ENCODE results near the gene ZFX.

The ZFX gene

DNA sequence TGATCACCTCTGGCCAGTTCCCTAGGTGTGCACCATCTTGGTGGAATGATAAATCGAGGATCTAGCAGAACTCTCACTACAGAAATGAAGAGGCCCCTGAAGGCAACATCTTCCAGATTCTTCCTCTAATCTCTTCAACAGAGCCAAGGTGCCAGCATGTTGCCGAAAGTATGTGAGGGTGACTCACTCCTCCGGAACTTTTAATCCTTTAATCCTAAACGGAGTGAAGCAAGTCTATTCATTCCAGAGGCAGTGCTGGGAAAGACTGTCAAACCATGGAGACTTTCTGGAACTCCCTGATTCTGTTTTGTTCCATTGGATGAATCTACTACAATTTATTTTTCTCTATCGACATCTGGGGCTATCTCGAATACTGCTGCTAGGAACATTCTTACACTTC is 95.7 kb downstream of the ZFX start:
- Histone ChIP-seq H2AFZ (ENCODE audit: insufficient read depth, low read length, poor library complexity) (no peak overlapping the region), H2BK120ac (ENCODE audit: insufficient read depth, low read length, poor library complexity) (no peak overlapping the region), H4K8ac (ENCODE audit: low read depth, low read length) (no peak overlapping the region), H2BK12ac (ENCODE audit: low read length) (no peak overlapping the region), H3K9ac (ENCODE audit: low read length) (no peak overlapping the region), H3K4ac (ENCODE audit: low read depth, low read length) (no peak overlapping the region), H3K79me2 (ENCODE audit: control insufficient read depth, insufficient read depth, low read length, poor library complexity) (no peaks in the 10 kb centered on the region), H2AK5ac (ENCODE audit: low read length) (no peak overlapping the region), H3K27ac (ENCODE audit: low read depth, low read length) (no peak overlapping the region), H3K27me3 (ENCODE audit: insufficient read depth, low read length) (no peaks in the 10 kb centered on the region), H3K79me1 (ENCODE audit: low read length) (no peaks in the 10 kb centered on the region), H2BK5ac (ENCODE audit: low read depth, low read length, poor library complexity) (no peak overlapping the region), H3K36me3 (ENCODE audit: control insufficient read depth in 1 of 2, insufficient read depth in 2 of 2, low read length in 2 of 2) (no peaks in the 10 kb centered on the region), H3K18ac (ENCODE audit: low read length) (no peak overlapping the region), H3K14ac (ENCODE audit: low read length) (no peak overlapping the region), H3K23ac (ENCODE audit: low read length) (no peak overlapping the region), H3K4me3 (ENCODE audit: low read depth, low read length) (no peak overlapping the region), H3K9me3 (ENCODE audit: insufficient read depth, low read depth, low read length) (no peaks in the 10 kb centered on the region), H4K91ac (ENCODE audit: low read depth, low read length) (no peak overlapping the region), H3K4me1 (ENCODE audit: control insufficient read depth in 1 of 2, insufficient read depth in 2 of 2, low read length in 2 of 2) (peaks cover 0 to 2% of the 10 kb centered on the region in 2 experiments), H3K4me2 (ENCODE audit: low read length) (no peak overlapping the region), H4K12ac (ENCODE audit: low read depth, low read length) (no peak overlapping the region)
- WGBS (ENCODE audit: extremely low coverage, insufficient coverage, insufficient read length) = no CpG with 5 or more reads among the region's 6 CpGs
- DNase-seq = peak; percentile 58 to 90

DNA sequence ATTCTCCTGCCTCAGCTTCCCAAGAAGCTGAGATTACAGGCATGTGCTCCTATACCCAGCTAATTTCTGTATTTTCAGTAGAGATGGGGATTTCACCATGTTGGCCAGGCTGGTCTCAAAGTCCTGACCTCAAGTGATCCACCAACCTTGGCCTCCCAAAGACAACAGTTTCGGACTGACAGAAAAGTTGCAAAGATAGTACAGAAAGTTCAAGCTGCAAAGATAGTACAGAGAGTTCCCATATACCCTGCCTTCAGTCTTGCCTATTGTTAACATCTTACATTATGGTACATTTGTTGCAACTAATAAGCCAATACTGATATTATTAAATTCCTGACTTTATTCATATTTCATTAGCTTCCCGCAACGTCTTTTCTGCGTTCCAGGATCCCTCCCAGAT is 98.5 kb downstream of the ZFX start:
- Histone ChIP-seq H2BK5ac (ENCODE audit: low read depth, low read length, poor library complexity) (no peak overlapping the region), H3K9me3 (ENCODE audit: insufficient read depth, low read depth, low read length) (no peaks in the 10 kb centered on the region), H3K4me1 (ENCODE audit: control insufficient read depth in 1 of 2, insufficient read depth in 2 of 2, low read length in 2 of 2) (peaks cover 0 to 2% of the 10 kb centered on the region in 2 experiments), H3K79me2 (ENCODE audit: control insufficient read depth, insufficient read depth, low read length, poor library complexity) (no peaks in the 10 kb centered on the region), H2BK12ac (ENCODE audit: low read length) (no peak overlapping the region), H3K79me1 (ENCODE audit: low read length) (no peaks in the 10 kb centered on the region), H3K4me3 (ENCODE audit: low read depth, low read length) (no peak overlapping the region), H3K4ac (ENCODE audit: low read depth, low read length) (no peak overlapping the region), H3K23ac (ENCODE audit: low read length) (no peak overlapping the region), H3K4me2 (ENCODE audit: low read length) (no peak overlapping the region), H3K36me3 (ENCODE audit: control insufficient read depth in 1 of 2, insufficient read depth in 2 of 2, low read length in 2 of 2) (no peaks in the 10 kb centered on the region), H3K18ac (ENCODE audit: low read length) (no peak overlapping the region), H3K27ac (ENCODE audit: low read depth, low read length) (no peak overlapping the region), H4K8ac (ENCODE audit: low read depth, low read length) (no peak overlapping the region), H4K91ac (ENCODE audit: low read depth, low read length) (no peak overlapping the region), H4K12ac (ENCODE audit: low read depth, low read length) (no peak overlapping the region), H2AFZ (ENCODE audit: insufficient read depth, low read length, poor library complexity) (no peak overlapping the region), H2AK5ac (ENCODE audit: low read length) (no peak overlapping the region), H3K27me3 (ENCODE audit: insufficient read depth, low read length) (no peaks in the 10 kb centered on the region), H3K14ac (ENCODE audit: low read length) (no peak overlapping the region), H2BK120ac (ENCODE audit: insufficient read depth, low read length, poor library complexity) (no peak overlapping the region), H3K9ac (ENCODE audit: low read length) (no peak overlapping the region)
- DNase-seq = no peak
- no CpG with 5 or more reads among the region's 4 CpGs for WGBS (ENCODE audit: extremely low coverage, insufficient coverage, insufficient read length)

DNA sequence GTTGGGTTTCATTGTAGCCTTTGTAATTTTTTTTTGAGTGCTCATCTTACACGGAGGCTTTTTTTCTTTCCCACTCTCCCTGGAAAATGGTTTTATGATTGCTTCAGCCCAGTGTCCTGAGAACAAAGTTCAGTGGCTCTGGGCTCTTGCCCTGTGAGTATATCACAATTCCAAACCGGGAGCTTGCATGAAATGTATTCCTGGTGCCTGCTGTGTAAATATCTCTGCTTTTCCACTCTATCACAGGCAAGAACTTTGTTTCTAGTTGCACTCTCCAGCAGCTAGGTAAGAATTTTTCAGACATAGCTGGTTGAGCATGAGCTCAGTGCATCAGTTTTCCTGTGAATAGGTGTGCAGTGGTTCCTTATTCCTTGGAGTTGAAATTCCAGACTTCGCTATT is 103.5 kb downstream of the ZFX start:
- no CpG with 5 or more reads among the region's 3 CpGs for WGBS (ENCODE audit: extremely low coverage, insufficient coverage, insufficient read length)
- no peak overlapping the region for H3K4me3 ChIP-seq (ENCODE audit: low read depth, low read length)
- no peak overlapping the region for H3K27ac ChIP-seq (ENCODE audit: low read depth, low read length)
- H3K23ac ChIP-seq (ENCODE audit: low read length) = no peak overlapping the region
- H3K9me3 ChIP-seq (ENCODE audit: insufficient read depth, low read depth, low read length) = no peaks in the 10 kb centered on the region
- no peak overlapping the region for H2BK120ac ChIP-seq (ENCODE audit: insufficient read depth, low read length, poor library complexity)
- no peak overlapping the region for H2BK5ac ChIP-seq (ENCODE audit: low read depth, low read length, poor library complexity)
- H4K12ac ChIP-seq (ENCODE audit: low read depth, low read length) = no peak overlapping the region
- no peak overlapping the region for H3K18ac ChIP-seq (ENCODE audit: low read length)
- no peak overlapping the region for H3K14ac ChIP-seq (ENCODE audit: low read length)
- H3K79me2 ChIP-seq (ENCODE audit: control insufficient read depth, insufficient read depth, low read length, poor library complexity) = no peaks in the 10 kb centered on the region
- no peak overlapping the region for H4K8ac ChIP-seq (ENCODE audit: low read depth, low read length)
- no peak overlapping the region for H2BK12ac ChIP-seq (ENCODE audit: low read length)
- H3K36me3 ChIP-seq (ENCODE audit: control insufficient read depth in 1 of 2, insufficient read depth in 2 of 2, low read length in 2 of 2) = no peaks in the 10 kb centered on the region
- H3K9ac ChIP-seq (ENCODE audit: low read length) = no peak overlapping the region
- no peak overlapping the region for H2AK5ac ChIP-seq (ENCODE audit: low read length)
- H4K91ac ChIP-seq (ENCODE audit: low read depth, low read length) = no peak overlapping the region
- H3K4me2 ChIP-seq (ENCODE audit: low read length) = no peak overlapping the region
- H3K4me1 ChIP-seq (ENCODE audit: control insufficient read depth in 1 of 2, insufficient read depth in 2 of 2, low read length in 2 of 2) = no peaks in the 10 kb centered on the region
- no peak overlapping the region for H3K4ac ChIP-seq (ENCODE audit: low read depth, low read length)
- DNase-seq = no peak
- no peak overlapping the region for H2AFZ ChIP-seq (ENCODE audit: insufficient read depth, low read length, poor library complexity)
- no peaks in the 10 kb centered on the region for H3K79me1 ChIP-seq (ENCODE audit: low read length)
- no peaks in the 10 kb centered on the region for H3K27me3 ChIP-seq (ENCODE audit: insufficient read depth, low read length)

DNA sequence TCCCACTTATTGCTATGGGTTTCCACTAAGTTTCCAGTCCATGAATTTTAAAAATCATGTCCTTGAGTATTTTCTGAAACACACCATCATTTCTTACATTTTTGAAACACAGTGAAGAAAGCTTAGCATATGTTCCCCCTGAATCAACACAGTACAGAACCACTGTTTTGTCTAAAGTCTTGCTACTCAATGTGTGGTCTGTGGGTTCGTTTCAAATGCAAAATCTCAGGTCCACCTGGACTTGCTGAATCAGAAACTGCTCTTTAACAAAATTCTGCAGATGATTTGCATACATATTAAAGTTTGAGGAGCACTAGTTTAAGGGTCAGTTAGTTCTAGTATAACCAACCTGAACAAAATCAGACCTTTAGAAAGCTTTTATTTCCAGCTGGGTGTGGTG is 103.9 kb downstream of the ZFX start:
- no peak overlapping the region for H2BK12ac ChIP-seq (ENCODE audit: low read length)
- H2AK5ac ChIP-seq (ENCODE audit: low read length) = no peak overlapping the region
- WGBS (ENCODE audit: extremely low coverage, insufficient coverage, insufficient read length) = no CpG with 5 or more reads among the region's 1 CpG

More for the DNA sequence above, 103.9 kb downstream of the ZFX start:
- H4K12ac ChIP-seq (ENCODE audit: low read depth, low read length) = no peak overlapping the region
- no peak overlapping the region for H2BK120ac ChIP-seq (ENCODE audit: insufficient read depth, low read length, poor library complexity)
- no peaks in the 10 kb centered on the region for H3K36me3 ChIP-seq (ENCODE audit: control insufficient read depth in 1 of 2, insufficient read depth in 2 of 2, low read length in 2 of 2)
- H2AFZ ChIP-seq (ENCODE audit: insufficient read depth, low read length, poor library complexity) = no peak overlapping the region
- DNase-seq = no peak
- H3K79me2 ChIP-seq (ENCODE audit: control insufficient read depth, insufficient read depth, low read length, poor library complexity) = no peaks in the 10 kb centered on the region
- H3K14ac ChIP-seq (ENCODE audit: low read length) = no peak overlapping the region
- no peak overlapping the region for H3K4me3 ChIP-seq (ENCODE audit: low read depth, low read length)
- H4K91ac ChIP-seq (ENCODE audit: low read depth, low read length) = no peak overlapping the region
- no peak overlapping the region for H3K18ac ChIP-seq (ENCODE audit: low read length)
- no peak overlapping the region for H3K27ac ChIP-seq (ENCODE audit: low read depth, low read length)
- no peaks in the 10 kb centered on the region for H3K27me3 ChIP-seq (ENCODE audit: insufficient read depth, low read length)
- no peaks in the 10 kb centered on the region for H3K9me3 ChIP-seq (ENCODE audit: insufficient read depth, low read depth, low read length)
- no peak overlapping the region for H4K8ac ChIP-seq (ENCODE audit: low read depth, low read length)
- no peak overlapping the region for H3K4me2 ChIP-seq (ENCODE audit: low read length)
- no peak overlapping the region for H3K23ac ChIP-seq (ENCODE audit: low read length)
- H3K4ac ChIP-seq (ENCODE audit: low read depth, low read length) = no peak overlapping the region
- no peak overlapping the region for H2BK5ac ChIP-seq (ENCODE audit: low read depth, low read length, poor library complexity)
- no peaks in the 10 kb centered on the region for H3K79me1 ChIP-seq (ENCODE audit: low read length)
- no peak overlapping the region for H3K9ac ChIP-seq (ENCODE audit: low read length)
- H3K4me1 ChIP-seq (ENCODE audit: control insufficient read depth in 1 of 2, insufficient read depth in 2 of 2, low read length in 2 of 2) = no peaks in the 10 kb centered on the region

Measured in trophoblast cell (in vitro differentiated cells and primary cell).